GM13977 (cell line): ENCODE measurements around the gene SURF4.
"Not testable (repeated sequence)": the region's sequence is repeated elsewhere in the genome, so short reads cannot be mapped to it uniquely, and the experiment has no call there.

Experiments used
- DNase-seq: peaks from one replicate; pipeline ENCODE4 v3.0.0; 2012; ENCODE audit warnings: low spot score
- CTCF ChIP-seq: IDR thresholded peaks from 2 replicates; pipeline ENCODE4 v1.5.1; 2012; ENCODE audit warnings: mild to moderate bottlenecking, control low read depth; ENCODE audit not compliant: insufficient read depth; ENCODE audit errors: extremely low read depth, missing control alignments
- in situ Hi-C: fragments of 300-500 bp; cut with MboI; formaldehyde crosslinking; loops from one replicate; pipeline ENCODE4 v1.12.0; 2022; ENCODE audit warnings: low sequenced_read_pairs, low pct_unique_long_range_greater_than_20kb, mixed read lengths, inconsistent platforms; ENCODE audit not compliant: unreplicated experiment

The SURF4 gene

GRCh38 chr9:133397895-133398294 lies 22.0 kb upstream of the SURF4 start:
- no peak for TF ChIP-seq CTCF
- in situ Hi-C loops: no loop called here

GRCh38 chr9:133397370-133397769 lies 21.5 kb upstream of the SURF4 start:
- DNase-seq: no peak

More at GRCh38 chr9:133397895-133398294, 22.0 kb upstream of the SURF4 start:
- no peak for DNase-seq

GRCh38 chr9:133396952-133397351 lies 21.1 kb upstream of the SURF4 start:
- peak; percentile 40 for TF ChIP-seq CTCF
- no peak for DNase-seq
- in situ Hi-C loops: no loop called here

More at GRCh38 chr9:133397370-133397769, 21.5 kb upstream of the SURF4 start:
- in situ Hi-C loops: no loop called here
- TF ChIP-seq CTCF: no peak

- no peak for DNase-seq
- in situ Hi-C loops: no loop called here
- no peak for TF ChIP-seq CTCF
Measured at GRCh38 chr9:133394687-133395271, 18.9 kb upstream of the SURF4 start.

GRCh38 chr9:133393399-133393798 lies 17.5 kb upstream of the SURF4 start:
- in situ Hi-C loops: no loop called here
- no peak for TF ChIP-seq CTCF
- DNase-seq: no peak

GRCh38 chr9:133392308-133392707 lies 16.4 kb upstream of the SURF4 start:
- DNase-seq, in situ Hi-C loops: not testable (repeated sequence)

GRCh38 chr9:133391449-133391848 lies 15.6 kb upstream of the SURF4 start:
- DNase-seq, in situ Hi-C loops: not testable (repeated sequence)

- in situ Hi-C loops: no loop called here
- DNase-seq: no peak
- TF ChIP-seq CTCF: no peak
Measured at GRCh38 chr9:133390713-133391112, 14.9 kb upstream of the SURF4 start.
